Keratinocyte (primary cell): Measurements from ENCODE around the gene TFAP2D. TPM values are rescaled to one million over a fixed set of nuclear protein-coding genes. Genes with fewer than 3 reads are reported as not detected.

Experiments used
- DNase-seq: peaks from one replicate; pipeline ENCODE4 v3.0.0-alpha.2; 2011; ENCODE audit warnings: low read depth, missing footprints, low spot score
- FAIRE-seq: peaks from 2 replicates; lab custom pipeline; 2011; peaks lifted over from hg19 to GRCh38; lab: Jason Lieb, UNC
- H2AFZ ChIP-seq: 2 replicates; pipeline ENCODE4 v1.6.0; 2012; ENCODE audit warnings: low read length, control low read depth, inconsistent platforms; ENCODE audit not compliant: control insufficient read depth
- H3K27ac ChIP-seq: 2 replicates; pipeline ENCODE4 v1.5.1; 2011; ENCODE audit warnings: low read length; ENCODE audit not compliant: control insufficient read depth, insufficient read depth
- H3K27me3 ChIP-seq: 3 replicates; pipeline ENCODE4 v1.6.0; 2011; ENCODE audit warnings: low read length; ENCODE audit not compliant: control insufficient read depth, insufficient read depth; ENCODE audit errors: extremely low read depth
- H3K36me3 ChIP-seq, 2 experiments: 2 replicates in 1 of 2; 3 replicates in 1 of 2; pipeline ENCODE4 v1.5.1; 2011; ENCODE audit warnings: low read length in 2 of 2, mild to moderate bottlenecking in 1 of 2; ENCODE audit not compliant: control insufficient read depth in 2 of 2, insufficient read depth in 2 of 2; ENCODE audit errors: extremely low read depth in 1 of 2
- H3K4me1 ChIP-seq: 3 replicates; pipeline ENCODE4 v1.5.1; 2011; ENCODE audit warnings: low read length; ENCODE audit not compliant: control insufficient read depth, insufficient read depth; ENCODE audit errors: extremely low read depth
- H3K4me2 ChIP-seq: 3 replicates; pipeline ENCODE4 v1.6.0; 2011; ENCODE audit warnings: low read depth, low read length; ENCODE audit not compliant: control insufficient read depth, insufficient read depth; ENCODE audit errors: extremely low read depth
- H3K4me3 ChIP-seq, 3 experiments: fragments of 200-600 bp in 1 of 3; sonication (generic) in 1 of 3; 2 replicates in 2 of 3; 3 replicates in 1 of 3; pipeline ENCODE4 v1.5.1; 2011 to 2016; ENCODE audit warnings: low read length in 3 of 3, mild to moderate bottlenecking in 3 of 3, control low read depth in 2 of 3, inconsistent platforms in 1 of 3, low read depth in 1 of 3, mixed read lengths in 1 of 3, mixed run types in 1 of 3, moderate library complexity in 1 of 3; ENCODE audit not compliant: control insufficient read depth in 2 of 3, insufficient read depth in 2 of 3; ENCODE audit errors: extremely low read depth in 1 of 3
- H3K79me2 ChIP-seq: 2 replicates; pipeline ENCODE4 v1.6.0; 2012; ENCODE audit warnings: low read length; ENCODE audit not compliant: control insufficient read depth, insufficient read depth
- H3K9ac ChIP-seq: 3 replicates; pipeline ENCODE4 v1.6.0; 2011; ENCODE audit warnings: low read length; ENCODE audit not compliant: control insufficient read depth, insufficient read depth; ENCODE audit errors: extremely low read depth
- H3K9me1 ChIP-seq: 3 replicates; pipeline ENCODE4 v1.6.0; 2011; ENCODE audit warnings: low read length; ENCODE audit not compliant: control insufficient read depth, insufficient read depth; ENCODE audit errors: extremely low read depth
- H3K9me3 ChIP-seq: 2 replicates; pipeline ENCODE4 v1.5.1; 2012; ENCODE audit warnings: low read depth, low read length; ENCODE audit not compliant: control insufficient read depth
- H4K20me1 ChIP-seq: 3 replicates; pipeline ENCODE4 v1.6.0; 2011; ENCODE audit warnings: low read length; ENCODE audit not compliant: control insufficient read depth, insufficient read depth; ENCODE audit errors: extremely low read depth
- EZH2 ChIP-seq: IDR thresholded peaks from one replicate; pipeline ENCODE4 v1.6.1; 2012; ENCODE audit warnings: inconsistent platforms, mild to moderate bottlenecking, low read length, moderate library complexity
- dilution Hi-C: fragments of 300-500 bp; cut with MboI; formaldehyde crosslinking; loops from one replicate; pipeline ENCODE4 v1.7.0; 2020; ENCODE audit warnings: low sequenced_read_pairs; ENCODE audit not compliant: extremely low pct_ligation_motif_present
- polyA plus RNA-seq, 5 experiments: library from polyadenylated mRNA; depleted of rRNA in 3 of 5; stranded (reverse) in 3 of 5; stranded (forward) in 1 of 5; unstranded in 1 of 5; fragments of >200 nt; gene quantifications; 1 replicate in 1 of 5; 2 replicates in 3 of 5; 3 replicates in 1 of 5; pipeline versions ENCODE4 v1.2.1 to v1.2.3, GENCODE V29; 2011 to 2012; ENCODE audit warnings: missing spikeins in 2 of 5, low read depth in 1 of 5, low replicate concordance in 1 of 5
- TF ChIP-seq, protein P1 (sequence below), 3 experiments: IDR thresholded peaks in 1 of 3; conservative IDR thresholded peaks in 1 of 3; optimal IDR thresholded peaks in 1 of 3; 2 replicates in 2 of 3; 3 replicates in 1 of 3; pipeline versions ENCODE3 to v1.5.1; 2011; ENCODE audit warnings: low read length in 3 of 3, mild to moderate bottlenecking in 3 of 3, moderate library complexity in 2 of 3, control low read depth in 1 of 3, inconsistent platforms in 1 of 3; ENCODE audit not compliant: insufficient read depth in 2 of 3; ENCODE audit errors: extremely low read depth in 1 of 3

Gene TFAP2D
- polyA plus RNA-seq, 1 donor (not counting 4 experiments of a cell fraction or from before 2014, with no cell fraction given) = not detected

DNA sequence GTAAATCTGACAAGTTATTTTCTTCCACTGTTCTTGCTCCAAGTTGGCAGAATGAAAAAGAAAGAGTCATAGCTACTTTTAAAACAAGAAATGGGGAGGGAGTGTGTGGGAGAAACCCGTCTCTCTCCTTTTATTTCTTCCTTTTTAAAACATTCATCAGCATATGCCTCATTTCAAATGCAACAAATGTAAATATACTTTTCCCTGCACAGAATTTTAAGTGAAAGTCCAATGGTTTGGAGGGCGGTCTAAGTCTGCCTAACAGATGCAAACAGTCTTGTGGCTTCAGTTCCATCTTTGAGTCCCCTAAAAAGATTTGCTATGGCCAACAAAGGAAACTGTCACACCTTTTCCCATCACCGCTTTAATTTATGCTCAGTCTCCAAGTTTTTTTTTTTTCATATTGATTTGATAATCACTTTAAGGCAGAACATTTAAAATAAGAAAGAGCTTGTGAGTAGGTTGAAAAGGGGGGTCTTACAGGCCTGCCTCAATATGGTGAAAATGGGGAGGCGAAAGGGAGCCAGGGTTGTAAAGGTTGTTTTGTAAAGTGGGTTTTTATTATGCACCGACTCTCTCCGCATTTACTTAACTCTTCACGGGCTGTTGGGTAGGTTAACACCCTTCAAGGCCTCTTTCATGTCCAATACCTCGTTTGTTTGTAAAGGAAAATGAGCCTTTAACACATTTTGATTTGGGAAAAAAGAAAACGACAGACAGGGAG is 4.6 kb downstream of the TFAP2D start:
- Histone ChIP-seq H3K27ac (no peak overlapping the region), H3K27me3 (peaks cover 89% of the 10 kb centered on the region), H3K9me1 (no peaks in the 10 kb centered on the region), H3K79me2 (no peaks in the 10 kb centered on the region), H3K9ac (no peak overlapping the region), H2AFZ (no peak overlapping the region), H3K4me1 (no peaks in the 10 kb centered on the region), H3K9me3 (no peaks in the 10 kb centered on the region), H3K4me3 (no peak overlapping the region), H3K4me2 (no peak overlapping the region), H4K20me1 (no peaks in the 10 kb centered on the region), H3K36me3 (no peaks in the 10 kb centered on the region)
- no peak for DNase-seq
- dilution Hi-C loops = no loop called here
- FAIRE-seq = no peak
- no peak for TF ChIP-seq EZH2
- TF ChIP-seq, protein P1, sequence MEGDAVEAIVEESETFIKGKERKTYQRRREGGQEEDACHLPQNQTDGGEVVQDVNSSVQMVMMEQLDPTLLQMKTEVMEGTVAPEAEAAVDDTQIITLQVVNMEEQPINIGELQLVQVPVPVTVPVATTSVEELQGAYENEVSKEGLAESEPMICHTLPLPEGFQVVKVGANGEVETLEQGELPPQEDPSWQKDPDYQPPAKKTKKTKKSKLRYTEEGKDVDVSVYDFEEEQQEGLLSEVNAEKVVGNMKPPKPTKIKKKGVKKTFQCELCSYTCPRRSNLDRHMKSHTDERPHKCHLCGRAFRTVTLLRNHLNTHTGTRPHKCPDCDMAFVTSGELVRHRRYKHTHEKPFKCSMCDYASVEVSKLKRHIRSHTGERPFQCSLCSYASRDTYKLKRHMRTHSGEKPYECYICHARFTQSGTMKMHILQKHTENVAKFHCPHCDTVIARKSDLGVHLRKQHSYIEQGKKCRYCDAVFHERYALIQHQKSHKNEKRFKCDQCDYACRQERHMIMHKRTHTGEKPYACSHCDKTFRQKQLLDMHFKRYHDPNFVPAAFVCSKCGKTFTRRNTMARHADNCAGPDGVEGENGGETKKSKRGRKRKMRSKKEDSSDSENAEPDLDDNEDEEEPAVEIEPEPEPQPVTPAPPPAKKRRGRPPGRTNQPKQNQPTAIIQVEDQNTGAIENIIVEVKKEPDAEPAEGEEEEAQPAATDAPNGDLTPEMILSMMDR (optimal IDR thresholded peaks at IDR 0.05 in 1 of 3, IDR thresholded peaks at IDR 0.05 in 1 of 3, conservative IDR thresholded peaks at IDR 0.05 in 1 of 3; ENCODE audit: extremely low read depth in 1 of 3, insufficient read depth in 2 of 3, low read length in 3 of 3) = no peak

DNA sequence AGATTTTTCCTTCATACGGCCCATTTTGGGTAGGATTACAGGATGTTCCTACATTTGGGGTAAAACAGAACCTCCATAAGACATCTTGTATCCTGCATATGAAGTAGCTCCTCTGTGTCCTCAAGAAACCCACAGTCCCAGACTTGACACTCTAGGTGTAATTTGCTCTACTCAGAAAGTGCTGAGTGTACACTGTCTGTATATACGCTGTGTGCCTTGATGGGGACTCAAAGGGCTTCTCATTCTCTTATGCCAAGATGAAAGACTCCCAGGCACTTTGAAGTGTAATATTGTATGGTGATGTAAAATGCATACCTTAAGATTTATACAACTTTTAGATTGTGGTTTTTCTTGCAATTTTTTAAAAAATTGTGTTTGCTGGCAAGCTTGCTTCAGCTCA is 5.2 kb downstream of the TFAP2D start:
- H3K36me3 ChIP-seq = no peaks in the 10 kb centered on the region
- no peaks in the 10 kb centered on the region for H3K9me1 ChIP-seq
- peaks cover 89% of the 10 kb centered on the region for H3K27me3 ChIP-seq
- no peak for DNase-seq
- H4K20me1 ChIP-seq = no peaks in the 10 kb centered on the region
- no peak overlapping the region for H2AFZ ChIP-seq
- no peaks in the 10 kb centered on the region for H3K79me2 ChIP-seq
- H3K27ac ChIP-seq = no peak overlapping the region
- H3K9me3 ChIP-seq = no peaks in the 10 kb centered on the region
- H3K4me1 ChIP-seq = no peaks in the 10 kb centered on the region
- dilution Hi-C loops = no loop called here
- no peak for FAIRE-seq
- no peak overlapping the region for H3K4me3 ChIP-seq
- TF ChIP-seq, protein P1 (optimal IDR thresholded peaks at IDR 0.05 in 1 of 3, IDR thresholded peaks at IDR 0.05 in 1 of 3, conservative IDR thresholded peaks at IDR 0.05 in 1 of 3; ENCODE audit: extremely low read depth in 1 of 3, insufficient read depth in 2 of 3, low read length in 3 of 3) = no peak
- TF ChIP-seq EZH2 = no peak
- no peak overlapping the region for H3K9ac ChIP-seq
- no peak overlapping the region for H3K4me2 ChIP-seq
